GM19099 (cell line): ENCODE data around the gene RNF141.

Source experiments
- POLR2A ChIP-seq: IDR thresholded peaks from 3 replicates; pipeline ENCODE4 v1.6.1; 2011; ENCODE audit warnings: low read depth; ENCODE audit not compliant: insufficient read length; ENCODE audit errors: extremely low read depth

Gene RNF141

GRCh38 chr11:10499874-10500601, 40.9 kb downstream of the RNF141 start:
- TF ChIP-seq POLR2A, result no peak

GRCh38 chr11:10499452-10499851, 41.5 kb downstream of the RNF141 start:
- TF ChIP-seq POLR2A, result no peak

- no peak for TF ChIP-seq POLR2A
These were observed 42.3 kb downstream of the RNF141 start for GRCh38 chr11:10498426-10499250.

GRCh38 chr11:10498022-10498400, 43.0 kb downstream of the RNF141 start:
- TF ChIP-seq POLR2A, result no peak

- TF ChIP-seq POLR2A, result no peak
These were observed 43.5 kb downstream of the RNF141 start for GRCh38 chr11:10497371-10498021.

GRCh38 chr11:10496296-10496936, 44.6 kb downstream of the RNF141 start:
- no peak for TF ChIP-seq POLR2A

- no peak for TF ChIP-seq POLR2A
These were observed 45.6 kb downstream of the RNF141 start for GRCh38 chr11:10495464-10495786.

GRCh38 chr11:10494636-10495463, 46.1 kb downstream of the RNF141 start:
- TF ChIP-seq POLR2A, result no peak

GRCh38 chr11:10493041-10493663, 47.8 kb downstream of the RNF141 start:
- no peak for TF ChIP-seq POLR2A

GRCh38 chr11:10492084-10492483, 48.9 kb downstream of the RNF141 start:
- no peak for TF ChIP-seq POLR2A

GRCh38 chr11:10490398-10491241, 50.4 kb downstream of the RNF141 start:
- TF ChIP-seq POLR2A, result no peak

- TF ChIP-seq POLR2A, result no peak
These were observed 51.0 kb downstream of the RNF141 start for GRCh38 chr11:10490032-10490397.
